Pons (tissue), 1 donor: ENCODE results near the gene DZIP1L.

Experiments used
- DNase-seq: peaks from one replicate; pipeline ENCODE4 v3.0.0-alpha.2; 2016; ENCODE audit warnings: low spot score

DZIP1L gene

GRCh38 chr3:138033202-138033691, 82.2 kb downstream of the DZIP1L start:
- DNase-seq: no peak

GRCh38 chr3:138032567-138032966, 82.8 kb downstream of the DZIP1L start:
- no peak for DNase-seq

GRCh38 chr3:138031536-138031935, 83.9 kb downstream of the DZIP1L start:
- no peak for DNase-seq

GRCh38 chr3:138030734-138031280, 84.6 kb downstream of the DZIP1L start:
- DNase-seq: no peak

GRCh38 chr3:138027821-138028220, 87.6 kb downstream of the DZIP1L start:
- DNase-seq: no peak

- DNase-seq: no peak
These were observed 89.9 kb downstream of the DZIP1L start for GRCh38 chr3:138025553-138025952.

- DNase-seq: no peak
These were observed 91.7 kb downstream of the DZIP1L start for GRCh38 chr3:138023754-138024153.

GRCh38 chr3:138019281-138020069, 95.9 kb downstream of the DZIP1L start:
- no peak for DNase-seq

GRCh38 chr3:138016065-138016464, 99.3 kb downstream of the DZIP1L start:
- DNase-seq: no peak

- no peak for DNase-seq
These were observed 102.9 kb downstream of the DZIP1L start for GRCh38 chr3:138012526-138012925.
